Activated B cell treated with CpG ODN at 0.5 μM for 24 hours (primary cell): ENCODE measurements around the gene ARHGAP10. TPM values are rescaled to one million over a fixed set of nuclear protein-coding genes. Genes with fewer than 3 reads are reported as not detected.

Source experiments
- ATAC-seq: fragments of 200-7000 bp; cut with Tn5 transposase; one replicate; pipeline ENCODE4 v1.10.0; 2021; ENCODE audit warnings: low read depth, mild to moderate bottlenecking, moderate library complexity
- CTCF ChIA-PET: fragments of 350-600 bp; sonication (Branson Sonifier 250); formaldehyde crosslinking; loops from one replicate; lab custom pipeline; 2021; ENCODE audit warnings: antibody characterized with exemption; lab: Charles Lee
- POLR2A ChIA-PET: fragments of 350-600 bp; sonication (Branson Sonifier 250); formaldehyde crosslinking; loops from one replicate; lab custom pipeline; 2021; ENCODE audit warnings: antibody characterized with exemption; lab: Charles Lee
- DNase-seq: peaks from one replicate; pipeline ENCODE4 v3.0.0; 2022
- H3K27ac Mint-ChIP-seq: one replicate; pipeline ENCODE4 v1.8.0; 2020; ENCODE audit warnings: mixed read lengths
- H3K27me3 Mint-ChIP-seq: one replicate; pipeline ENCODE4 v1.8.0; 2021; ENCODE audit warnings: mixed read lengths
- H3K36me3 Mint-ChIP-seq: one replicate; pipeline ENCODE4 v1.8.0; 2021; ENCODE audit warnings: low read depth, mixed read lengths
- H3K4me1 Mint-ChIP-seq: one replicate; pipeline ENCODE4 v1.8.0; 2021; ENCODE audit warnings: mixed read lengths
- H3K4me3 Mint-ChIP-seq: one replicate; pipeline ENCODE4 v1.8.0; 2020; ENCODE audit warnings: mild to moderate bottlenecking, mixed read lengths
- H3K9me3 Mint-ChIP-seq: one replicate; pipeline ENCODE4 v1.8.0; 2020; ENCODE audit warnings: mixed read lengths
- CTCF ChIP-seq: fragments of 200-600 bp; IDR thresholded peaks from one replicate; pipeline ENCODE4 v1.8.0; 2022; ENCODE audit warnings: antibody characterized with exemption, mild to moderate bottlenecking
- intact Hi-C: fragments of 100-400 bp; cut with micrococcal nuclease; formaldehyde crosslinking; loops from one replicate; pipeline ENCODE4 v1.15.1; 2024
- total RNA-seq: library from RNA; stranded (reverse); gene quantifications from 2 replicates; pipeline ENCODE4 v1.2.3, GENCODE V29; 2022

The ARHGAP10 gene
- total RNA-seq, 1 donor from 2014 or later: 0.60 TPM

DNA sequence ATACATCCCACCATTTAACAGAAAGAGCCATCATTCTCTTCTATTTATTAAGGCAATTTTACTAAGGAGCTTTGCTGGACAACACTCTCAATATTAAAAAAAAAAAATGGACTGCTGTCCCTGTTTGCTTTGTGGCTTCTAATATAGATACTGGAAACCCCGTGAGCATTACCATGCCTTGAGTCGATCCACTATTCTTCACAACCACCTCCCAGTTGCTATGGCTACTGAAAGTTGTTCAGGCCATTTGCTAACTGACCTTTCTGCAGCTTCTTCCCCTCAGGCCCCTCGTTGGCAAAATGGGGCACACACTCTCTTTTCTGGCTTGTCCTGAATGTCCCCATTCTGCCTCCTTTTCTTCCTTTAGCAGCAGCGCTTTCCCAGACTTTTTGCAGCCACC lies 369.9 kb downstream of the ARHGAP10 start:
- H3K36me3 Mint-ChIP-seq: peaks cover 29% of the 10 kb centered on the region
- ChIA-PET CTCF (no interaction called here), POLR2A (no interaction called here)
- TF ChIP-seq CTCF: no peak
- intact Hi-C loops: no loop called here
- DNase-seq: no peak
- H3K27ac Mint-ChIP-seq: no peak overlapping the region
- no peaks in the 10 kb centered on the region for H3K4me1 Mint-ChIP-seq
- H3K9me3 Mint-ChIP-seq: no peaks in the 10 kb centered on the region
- no peak for ATAC-seq
- no peaks in the 10 kb centered on the region for H3K27me3 Mint-ChIP-seq
- no peak overlapping the region for H3K4me3 Mint-ChIP-seq

- TF ChIP-seq CTCF: no peak
- no peak overlapping the region for H3K27ac Mint-ChIP-seq
- ATAC-seq (no peak), DNase-seq (no peak)
- H3K36me3 Mint-ChIP-seq: peaks cover 43% of the 10 kb centered on the region
- H3K4me1 Mint-ChIP-seq: no peaks in the 10 kb centered on the region
- H3K9me3 Mint-ChIP-seq: peaks cover 3% of the 10 kb centered on the region
- intact Hi-C loops: no loop called here
- no peaks in the 10 kb centered on the region for H3K27me3 Mint-ChIP-seq
- ChIA-PET CTCF (no interaction called here), POLR2A (no interaction called here)
- H3K4me3 Mint-ChIP-seq: no peak overlapping the region
These were observed 371.9 kb downstream of the ARHGAP10 start for GRCh38 chr4:148103597-148104355.

DNA sequence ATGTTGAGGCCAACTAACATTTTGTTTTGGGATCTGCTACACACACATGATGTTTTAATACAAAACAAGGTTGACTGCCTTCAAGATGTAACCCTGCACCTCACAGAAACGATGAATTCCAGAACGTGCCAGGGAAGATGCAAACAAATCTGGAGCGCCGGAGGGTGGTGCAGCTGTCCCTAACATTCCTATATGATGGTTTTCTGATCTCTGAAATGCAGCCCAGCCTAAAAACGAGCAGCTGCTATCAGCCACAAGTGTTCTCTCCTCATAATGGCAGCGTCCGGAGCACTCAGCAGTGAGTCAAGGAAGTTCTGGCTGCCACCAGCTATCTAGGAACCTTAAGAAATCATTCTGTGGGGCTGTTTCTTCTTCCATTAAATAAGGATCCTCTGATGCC lies 376.9 kb downstream of the ARHGAP10 start:
- Mint-ChIP-seq H3K4me3 (no peak overlapping the region), H3K36me3 (peaks cover 78% of the 10 kb centered on the region), H3K9me3 (peaks cover 3% of the 10 kb centered on the region), H3K27me3 (no peaks in the 10 kb centered on the region), H3K27ac (no peak overlapping the region), H3K4me1 (no peaks in the 10 kb centered on the region)
- ATAC-seq: no peak
- intact Hi-C loops: no loop called here
- no peak for DNase-seq
- TF ChIP-seq CTCF: no peak
- ChIA-PET CTCF (no interaction called here), POLR2A (no interaction called here)

DNA sequence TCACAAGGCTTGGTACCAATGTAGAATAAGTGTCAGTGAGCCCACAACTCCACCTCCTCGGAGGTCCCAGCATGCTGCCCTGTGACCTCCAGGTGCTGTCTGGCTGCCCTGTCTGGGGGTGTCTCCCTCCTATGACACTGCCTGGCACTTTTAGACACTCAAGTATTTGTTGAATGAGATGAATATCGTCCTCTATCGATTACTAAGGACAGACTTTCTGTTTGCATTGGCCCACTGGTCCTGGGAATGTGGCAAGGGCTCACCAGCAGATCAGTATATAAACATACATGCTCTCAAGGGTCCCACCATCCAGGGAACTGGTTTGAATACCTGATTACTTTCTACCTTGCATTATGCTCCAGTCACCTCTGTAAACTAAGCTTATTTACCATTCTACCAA lies 377.3 kb downstream of the ARHGAP10 start:
- CTCF ChIA-PET: no interaction called here
- no peak for TF ChIP-seq CTCF
- POLR2A ChIA-PET: no interaction called here
- peaks cover 3% of the 10 kb centered on the region for H3K9me3 Mint-ChIP-seq
- H3K4me3 Mint-ChIP-seq: no peak overlapping the region
- ATAC-seq: no peak
- intact Hi-C loops: no loop called here
- no peak for DNase-seq
- no peaks in the 10 kb centered on the region for H3K27me3 Mint-ChIP-seq
- no peak overlapping the region for H3K27ac Mint-ChIP-seq
- peaks cover 80% of the 10 kb centered on the region for H3K36me3 Mint-ChIP-seq
- H3K4me1 Mint-ChIP-seq: no peaks in the 10 kb centered on the region

DNA sequence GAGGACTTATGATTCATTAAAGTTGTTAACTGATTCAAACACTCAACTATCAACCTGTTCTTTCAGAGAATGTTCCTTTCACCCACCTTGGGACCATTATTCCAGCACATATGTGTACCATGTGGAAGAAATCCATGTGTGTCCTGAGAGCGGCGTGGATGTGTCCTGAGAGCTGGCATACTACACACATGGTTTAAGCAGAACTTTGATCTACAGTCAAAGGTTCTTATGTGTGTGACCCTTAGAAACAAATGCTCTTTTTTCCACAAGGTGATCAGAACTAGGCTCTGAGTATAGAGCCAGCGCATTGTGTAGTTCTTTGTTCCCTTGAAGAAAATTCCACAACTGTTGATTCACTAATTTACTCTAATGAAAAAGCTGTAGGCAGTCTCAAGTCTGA lies 378.3 kb downstream of the ARHGAP10 start:
- Mint-ChIP-seq H3K4me3 (no peak overlapping the region), H3K36me3 (peaks cover 79% of the 10 kb centered on the region), H3K27me3 (no peaks in the 10 kb centered on the region), H3K4me1 (no peaks in the 10 kb centered on the region), H3K9me3 (peaks cover 3% of the 10 kb centered on the region), H3K27ac (no peak overlapping the region)
- intact Hi-C loops: no loop called here
- ChIA-PET CTCF (no interaction called here), POLR2A (interaction anchor here (0.7 kb wide), 1 partner anchor 12 kb away, joined by 4 read pairs; no protein-coding TSS in a partner anchor)
- DNase-seq: no peak
- no peak for ATAC-seq
- TF ChIP-seq CTCF: no peak
